Measurements from ENCODE around the gene KDELR3.

Gene KDELR3

DNA sequence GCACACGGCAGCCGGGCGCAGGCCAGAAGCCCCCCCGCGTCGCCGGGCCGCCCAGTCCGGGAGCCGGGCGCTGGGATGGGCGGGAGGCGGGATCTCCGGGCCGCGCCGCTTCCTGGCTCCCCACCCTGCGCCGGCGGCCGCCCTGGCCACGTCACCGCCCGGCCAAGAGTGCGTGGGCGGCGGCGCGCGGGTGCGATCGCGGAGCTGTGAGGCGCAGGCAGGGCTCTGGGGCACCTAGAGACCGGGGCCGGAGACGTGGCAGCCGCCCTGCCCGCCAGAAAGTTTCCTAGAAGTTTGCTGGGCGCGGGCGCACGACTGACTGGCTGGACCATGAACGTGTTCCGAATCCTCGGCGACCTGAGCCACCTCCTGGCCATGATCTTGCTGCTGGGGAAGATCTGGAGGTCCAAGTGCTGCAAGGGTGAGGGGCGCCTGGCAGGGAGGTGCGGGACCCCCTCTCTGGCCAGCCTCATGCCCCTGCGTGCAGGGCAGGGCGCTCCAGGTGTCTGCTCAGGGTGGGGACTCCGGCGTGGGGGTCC, at the start of gene KDELR3:
TSS of gene KDELR3 (plus strand) at position 193 of the 539 bp plus-strand sequence. CDS start at position 331, 138 bp downstream.
- DNase-seq (ENCODE audit: low spot score), result peak; percentile 92
- TF ChIP-seq, protein P1, sequence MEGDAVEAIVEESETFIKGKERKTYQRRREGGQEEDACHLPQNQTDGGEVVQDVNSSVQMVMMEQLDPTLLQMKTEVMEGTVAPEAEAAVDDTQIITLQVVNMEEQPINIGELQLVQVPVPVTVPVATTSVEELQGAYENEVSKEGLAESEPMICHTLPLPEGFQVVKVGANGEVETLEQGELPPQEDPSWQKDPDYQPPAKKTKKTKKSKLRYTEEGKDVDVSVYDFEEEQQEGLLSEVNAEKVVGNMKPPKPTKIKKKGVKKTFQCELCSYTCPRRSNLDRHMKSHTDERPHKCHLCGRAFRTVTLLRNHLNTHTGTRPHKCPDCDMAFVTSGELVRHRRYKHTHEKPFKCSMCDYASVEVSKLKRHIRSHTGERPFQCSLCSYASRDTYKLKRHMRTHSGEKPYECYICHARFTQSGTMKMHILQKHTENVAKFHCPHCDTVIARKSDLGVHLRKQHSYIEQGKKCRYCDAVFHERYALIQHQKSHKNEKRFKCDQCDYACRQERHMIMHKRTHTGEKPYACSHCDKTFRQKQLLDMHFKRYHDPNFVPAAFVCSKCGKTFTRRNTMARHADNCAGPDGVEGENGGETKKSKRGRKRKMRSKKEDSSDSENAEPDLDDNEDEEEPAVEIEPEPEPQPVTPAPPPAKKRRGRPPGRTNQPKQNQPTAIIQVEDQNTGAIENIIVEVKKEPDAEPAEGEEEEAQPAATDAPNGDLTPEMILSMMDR (IDR thresholded peaks at IDR 0.05; ENCODE audit: borderline replicate concordance, control extremely low read depth, extremely low read depth, insufficient read depth, missing control alignments), result no peak
- in situ Hi-C loops (cut with MboI; ENCODE audit: low sequenced_read_pairs, unreplicated experiment), result no loop called here

DNA sequence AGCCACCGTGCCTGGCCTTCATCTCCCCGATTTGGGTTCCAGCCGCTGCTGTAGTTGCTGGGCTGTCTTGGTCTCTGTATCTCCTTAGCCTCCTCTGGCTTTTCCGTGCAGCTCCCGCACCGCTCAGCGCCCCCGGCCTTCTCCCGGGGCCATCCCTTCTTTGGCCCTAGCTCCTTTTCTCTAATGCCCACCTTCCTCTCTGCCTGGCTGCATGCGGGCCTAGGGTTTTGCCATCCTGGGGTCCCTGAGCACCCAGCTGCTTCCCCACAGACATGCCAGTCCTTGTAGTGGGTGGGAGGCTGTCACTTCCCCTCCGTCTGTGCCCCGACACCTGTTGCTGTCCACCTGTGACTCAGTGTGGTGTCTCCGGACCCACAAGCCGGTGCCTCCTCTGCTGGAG, 49.3 kb upstream of the KDELR3 start:
- DNase-seq (ENCODE audit: low spot score), result no peak
- TF ChIP-seq, protein P1 (IDR thresholded peaks at IDR 0.05; ENCODE audit: borderline replicate concordance, control extremely low read depth, extremely low read depth, insufficient read depth, missing control alignments), result no peak
- in situ Hi-C loops (cut with MboI; ENCODE audit: low sequenced_read_pairs, unreplicated experiment), result no loop called here

DNA sequence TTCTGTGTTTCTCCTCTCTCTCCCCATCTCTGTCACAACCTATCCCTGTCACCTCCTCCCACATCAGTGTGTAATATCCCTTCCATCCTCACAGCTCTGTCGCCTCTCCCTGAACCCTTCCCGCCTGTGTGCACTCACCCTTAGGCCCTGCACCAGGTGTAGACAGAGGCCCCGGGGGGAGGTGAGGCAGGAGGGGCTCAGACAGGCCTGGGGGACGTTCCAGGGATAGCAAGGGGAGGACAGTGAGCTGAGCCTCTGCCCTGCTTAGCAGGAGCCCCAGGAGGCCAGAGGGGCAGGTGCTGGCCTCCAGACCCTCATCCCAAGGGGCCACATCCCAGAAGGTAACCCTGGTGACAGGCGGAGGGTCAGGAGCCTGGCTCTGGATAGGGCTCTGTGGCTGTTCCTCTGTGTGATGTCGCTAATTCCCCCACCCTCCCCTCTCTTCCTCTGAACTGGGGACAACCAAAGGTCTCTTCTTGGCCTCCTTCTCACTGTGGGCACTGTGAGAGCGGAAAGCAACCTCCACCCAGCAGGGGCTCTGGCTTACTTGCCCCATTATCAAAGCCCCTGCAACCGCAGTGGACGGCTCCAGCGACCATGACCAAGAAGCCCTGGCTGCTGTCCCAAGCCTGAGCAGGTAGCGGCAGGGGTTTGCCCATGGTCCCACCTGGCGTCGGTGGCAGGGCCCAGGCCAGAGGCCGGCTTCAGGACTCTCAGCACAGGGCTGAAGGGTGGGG, 48.6 kb upstream of the KDELR3 start:
- TF ChIP-seq, protein P1 (IDR thresholded peaks at IDR 0.05; ENCODE audit: borderline replicate concordance, control extremely low read depth, extremely low read depth, insufficient read depth, missing control alignments), result no peak
- in situ Hi-C loops (cut with MboI; ENCODE audit: low sequenced_read_pairs, unreplicated experiment), result no loop called here
- no peak for DNase-seq (ENCODE audit: low spot score)

DNA sequence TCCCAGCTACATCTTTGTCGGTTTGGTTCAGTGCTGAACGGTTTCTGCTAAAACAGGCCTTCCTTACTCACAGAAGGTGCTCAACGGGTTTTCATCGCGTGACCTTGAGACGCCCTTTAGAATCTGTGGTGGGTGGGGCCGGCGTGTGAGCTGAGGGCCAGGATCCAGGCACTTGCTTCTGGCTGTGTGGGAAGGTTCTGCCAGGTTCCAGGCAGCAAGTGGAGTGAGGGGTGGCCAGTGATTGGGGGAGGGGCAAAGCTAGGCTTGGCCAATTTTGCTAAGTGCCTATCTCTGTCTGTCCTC, 48.1 kb upstream of the KDELR3 start:
- no peak for DNase-seq (ENCODE audit: low spot score)
- in situ Hi-C loops (cut with MboI; ENCODE audit: low sequenced_read_pairs, unreplicated experiment), result no loop called here
- TF ChIP-seq, protein P1 (IDR thresholded peaks at IDR 0.05; ENCODE audit: borderline replicate concordance, control extremely low read depth, extremely low read depth, insufficient read depth, missing control alignments), result no peak

DNA sequence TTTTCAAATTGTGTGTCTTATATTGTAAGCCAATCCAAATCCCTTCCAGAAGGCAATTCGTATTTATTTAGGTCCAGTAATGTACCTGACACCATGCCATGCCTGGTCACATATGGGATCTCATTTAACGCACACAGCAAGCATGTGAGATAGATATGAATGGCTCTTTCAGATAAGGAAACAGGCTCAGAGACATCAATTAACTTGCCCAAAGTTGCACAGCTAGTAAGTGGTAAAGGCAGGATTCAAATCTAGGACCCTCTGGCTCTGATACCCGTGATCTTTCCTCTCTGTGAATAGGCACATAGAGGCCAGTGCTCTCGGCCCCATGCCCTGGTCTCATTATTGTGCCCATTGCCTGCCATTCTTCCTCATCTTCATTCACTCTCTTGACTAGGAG, 47.2 kb upstream of the KDELR3 start:
- TF ChIP-seq, protein P1 (IDR thresholded peaks at IDR 0.05; ENCODE audit: borderline replicate concordance, control extremely low read depth, extremely low read depth, insufficient read depth, missing control alignments), result no peak
- in situ Hi-C loops (cut with MboI; ENCODE audit: low sequenced_read_pairs, unreplicated experiment), result no loop called here
- DNase-seq (ENCODE audit: low spot score), result no peak

DNA sequence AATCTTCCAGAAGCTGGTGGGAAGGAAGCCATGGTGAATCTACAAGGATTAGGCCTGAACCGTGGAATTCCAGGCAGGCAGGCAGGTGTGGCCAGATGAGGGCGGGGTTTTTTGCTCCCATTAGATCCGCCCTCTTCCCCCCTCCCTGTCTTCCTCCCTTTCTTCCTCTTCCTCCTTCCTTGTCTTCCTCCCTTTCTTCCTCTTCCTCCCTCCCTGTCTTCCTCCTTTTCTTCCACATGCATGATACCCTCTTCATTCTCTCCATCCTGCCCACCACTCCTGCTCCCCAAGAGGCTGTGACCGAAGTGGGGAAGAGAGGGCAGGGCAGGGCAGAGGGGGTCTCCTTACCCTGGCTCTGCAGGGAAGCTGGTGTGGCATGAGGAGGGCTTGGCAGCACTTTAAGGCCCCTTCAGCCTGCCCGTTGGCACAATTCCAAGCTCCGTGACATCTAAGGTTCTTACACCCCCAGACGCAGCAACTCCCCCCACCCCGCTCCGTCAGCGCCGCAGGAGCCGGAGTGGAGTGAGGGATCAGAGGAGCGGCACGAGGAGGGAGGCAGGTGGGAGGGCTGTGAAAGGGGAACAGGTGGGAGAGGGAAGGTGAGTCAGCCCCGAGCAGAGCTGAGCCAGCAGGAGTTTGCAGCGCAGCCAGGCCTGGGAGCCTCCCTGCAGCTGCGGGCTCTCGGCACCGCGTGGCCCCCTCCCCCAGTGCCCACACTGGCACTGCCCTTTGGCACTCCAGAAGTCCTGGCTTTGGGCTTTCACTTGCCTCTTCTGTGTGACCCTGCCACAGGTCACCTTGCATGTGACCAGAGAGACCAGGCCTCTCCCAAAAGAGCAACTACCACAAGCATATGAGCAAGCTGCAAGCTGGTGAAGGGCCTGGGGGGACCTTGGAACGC, 45.0 kb upstream of the KDELR3 start:
- no peak for DNase-seq (ENCODE audit: low spot score)
- TF ChIP-seq, protein P1 (IDR thresholded peaks at IDR 0.05; ENCODE audit: borderline replicate concordance, control extremely low read depth, extremely low read depth, insufficient read depth, missing control alignments), result no peak

More for the DNA sequence above, 45.0 kb upstream of the KDELR3 start:
- in situ Hi-C loops (cut with MboI; ENCODE audit: low sequenced_read_pairs, unreplicated experiment), result no loop called here

Measured in GM13976 (cell line).